ENCODE results near the gene SMIM28.

GRCh38 chr6:138341176-138341575, 36.5 kb upstream of the SMIM28 start:
- TF ChIP-seq CTCF (conservative IDR thresholded peaks at IDR 0.05; ENCODE audit: low read length) (no peak), EZH2phosphoT487 (IDR thresholded peaks at IDR 0.05; ENCODE audit: borderline replicate concordance, low read depth, low read length) (no peak)

Measured in OCI-LY7 (cell line).